CD4-positive, alpha-beta T cell treated with Interleukin-17A for 4 hours (primary cell): ENCODE measurements around the gene MAPK4.
"Not testable (repeated sequence)": the region's sequence is repeated elsewhere in the genome, so short reads cannot be mapped to it uniquely, and the experiment has no call there.

Source experiments
- DNase-seq: peaks from one replicate; pipeline ENCODE4 v3.0.0-alpha.2; 2020; ENCODE audit warnings: mixed read lengths

The MAPK4 gene

GRCh38 chr18:50695431-50696176 is 135.7 kb downstream of the MAPK4 start:
- DNase-seq: no peak

- DNase-seq: no peak
Measured at GRCh38 chr18:50696436-50696835, 136.5 kb downstream of the MAPK4 start.

GRCh38 chr18:50696929-50697328 is 137.0 kb downstream of the MAPK4 start:
- no peak for DNase-seq

GRCh38 chr18:50697509-50697908 is 137.6 kb downstream of the MAPK4 start:
- DNase-seq: no peak

GRCh38 chr18:50700245-50701165 is 140.6 kb downstream of the MAPK4 start:
- no peak for DNase-seq

GRCh38 chr18:50704357-50704940 is 144.6 kb downstream of the MAPK4 start:
- DNase-seq: no peak

GRCh38 chr18:50706199-50706598 is 146.3 kb downstream of the MAPK4 start:
- no peak for DNase-seq

- DNase-seq: no peak
Measured at GRCh38 chr18:50706651-50707050, 146.8 kb downstream of the MAPK4 start.

- DNase-seq: not testable (repeated sequence)
Measured at GRCh38 chr18:50707297-50707696, 147.4 kb downstream of the MAPK4 start.

- DNase-seq: no peak
Measured at GRCh38 chr18:50707855-50708469, 148.1 kb downstream of the MAPK4 start.

- DNase-seq: no peak
Measured at GRCh38 chr18:50709193-50709592, 149.3 kb downstream of the MAPK4 start.

GRCh38 chr18:50711386-50711785 is 151.5 kb downstream of the MAPK4 start:
- DNase-seq: no peak

GRCh38 chr18:50715919-50716318 is 156.0 kb downstream of the MAPK4 start:
- no peak for DNase-seq

GRCh38 chr18:50716902-50717301 is 157.0 kb downstream of the MAPK4 start:
- DNase-seq: no peak

GRCh38 chr18:50717563-50717962 is 157.7 kb downstream of the MAPK4 start:
- no peak for DNase-seq

GRCh38 chr18:50719471-50720324 is 159.8 kb downstream of the MAPK4 start:
- no peak for DNase-seq

- no peak for DNase-seq
Measured at GRCh38 chr18:50720325-50720674, 160.4 kb downstream of the MAPK4 start.

- DNase-seq: no peak
Measured at GRCh38 chr18:50721006-50721405, 161.1 kb downstream of the MAPK4 start.

- no peak for DNase-seq
Measured at GRCh38 chr18:50721451-50722120, 161.7 kb downstream of the MAPK4 start.

- no peak for DNase-seq
Measured at GRCh38 chr18:50722311-50722710, 162.4 kb downstream of the MAPK4 start.

GRCh38 chr18:50724751-50725151 is 164.9 kb downstream of the MAPK4 start:
- DNase-seq: no peak
